ENCODE results near the gene KPNA4. TPM values are rescaled to one million over a fixed set of nuclear protein-coding genes. Genes with fewer than 3 reads are reported as not detected.

Gene KPNA4
- total RNA-seq, 4 donors from 2014 or later = 13.8 to 29.7 (median 22.7) TPM

- no peaks in the 10 kb centered on the region for H3K9me3 ChIP-seq
- H3K4me1 ChIP-seq = peaks cover 0 to 5% (median 0%) of the 10 kb centered on the region in 4 donors
- TF ChIP-seq EP300 (IDR thresholded peaks at IDR 0.05; ENCODE audit: low read depth) (no peak), POLR2A (IDR thresholded peaks at IDR 0.05) (no peak), POLR2AphosphoS5 (IDR thresholded peaks at IDR 0.05) (no peak), CTCF (IDR thresholded peaks at IDR 0.05) (no peak)
- no peak overlapping the region for H3K27ac ChIP-seq
- H3K36me3 ChIP-seq = no peaks in the 10 kb centered on the region
- no peak for DNase-seq
- no peak overlapping the region for H3K4me3 ChIP-seq
- in situ Hi-C loops (cut with MboI; ENCODE audit: low pct_ligation_motif_present in 1 of 4, low pct_unique_long_range_greater_than_20kb in 1 of 4, low sequenced_read_pairs in 3 of 4) = no loop called here
- intact Hi-C loops (cut with DNase I; ENCODE audit: low total_unique reads) = no loop called here
- no peaks in the 10 kb centered on the region for H3K27me3 ChIP-seq
These were observed 75.2 kb downstream of the KPNA4 start for GRCh38 chr3:160490166-160490565.

DNA sequence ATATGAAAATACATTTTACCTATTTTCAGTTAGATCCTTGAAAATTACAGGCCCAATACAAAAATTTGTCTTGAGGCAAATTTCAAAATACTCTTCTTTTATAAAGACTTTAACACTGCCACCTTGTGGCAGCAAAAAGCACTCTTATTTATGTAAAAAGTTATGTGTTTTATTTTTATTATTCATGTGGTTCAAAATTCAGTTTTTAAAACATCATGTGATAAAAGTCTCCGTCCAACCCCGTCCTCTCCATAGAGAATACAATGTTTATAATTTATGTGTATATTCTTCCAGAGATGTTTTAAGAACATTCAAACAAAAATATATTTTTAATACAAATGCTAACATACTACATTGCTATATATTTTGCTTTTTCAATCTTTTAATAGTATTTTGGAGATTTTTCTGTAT lies 78.9 kb downstream of the KPNA4 start:
- Histone ChIP-seq H3K27me3 (no peaks in the 10 kb centered on the region), H3K27ac (no peak overlapping the region), H3K36me3 (no peaks in the 10 kb centered on the region), H3K4me1 (peaks cover 0 to 5% (median 0%) of the 10 kb centered on the region in 4 donors), H3K9me3 (no peaks in the 10 kb centered on the region), H3K4me3 (no peak overlapping the region)
- TF ChIP-seq EP300 (IDR thresholded peaks at IDR 0.05; ENCODE audit: low read depth) (no peak), POLR2AphosphoS5 (IDR thresholded peaks at IDR 0.05) (no peak), POLR2A (IDR thresholded peaks at IDR 0.05) (no peak), CTCF (IDR thresholded peaks at IDR 0.05) (peak; percentile 28 to 71 (median 55))
- DNase-seq = no peak
- in situ Hi-C loops (cut with MboI; ENCODE audit: low pct_ligation_motif_present in 1 of 4, low pct_unique_long_range_greater_than_20kb in 1 of 4, low sequenced_read_pairs in 3 of 4) (no loop called here), intact Hi-C loops (cut with DNase I; ENCODE audit: low total_unique reads) (no loop called here)
- WGBS, 2 donors (ENCODE audit: low coverage in 1 of 2) = 4 to 12% methylated on average over 2 of the region's 2 CpGs

- no peak for DNase-seq
- in situ Hi-C loops (cut with MboI; ENCODE audit: low pct_ligation_motif_present in 1 of 4, low pct_unique_long_range_greater_than_20kb in 1 of 4, low sequenced_read_pairs in 3 of 4) (no loop called here), intact Hi-C loops (cut with DNase I; ENCODE audit: low total_unique reads) (no loop called here)
- H3K4me1 ChIP-seq = peaks cover 0 to 5% (median 0%) of the 10 kb centered on the region in 4 donors
- no peaks in the 10 kb centered on the region for H3K9me3 ChIP-seq
- 86 to 93% methylated on average over 2 to 3 of the region's 3 CpGs for WGBS, 2 donors (ENCODE audit: low coverage in 1 of 2)
- H3K4me3 ChIP-seq = no peak overlapping the region
- no peak for TF ChIP-seq CTCF (IDR thresholded peaks at IDR 0.05)
- no peak for TF ChIP-seq POLR2A (IDR thresholded peaks at IDR 0.05)
- no peak for TF ChIP-seq EP300 (IDR thresholded peaks at IDR 0.05; ENCODE audit: low read depth)
- no peak for TF ChIP-seq POLR2AphosphoS5 (IDR thresholded peaks at IDR 0.05)
- H3K27me3 ChIP-seq = no peaks in the 10 kb centered on the region
- H3K27ac ChIP-seq = no peak overlapping the region
- no peaks in the 10 kb centered on the region for H3K36me3 ChIP-seq
These were observed 82.6 kb downstream of the KPNA4 start for GRCh38 chr3:160482796-160483195.

DNA sequence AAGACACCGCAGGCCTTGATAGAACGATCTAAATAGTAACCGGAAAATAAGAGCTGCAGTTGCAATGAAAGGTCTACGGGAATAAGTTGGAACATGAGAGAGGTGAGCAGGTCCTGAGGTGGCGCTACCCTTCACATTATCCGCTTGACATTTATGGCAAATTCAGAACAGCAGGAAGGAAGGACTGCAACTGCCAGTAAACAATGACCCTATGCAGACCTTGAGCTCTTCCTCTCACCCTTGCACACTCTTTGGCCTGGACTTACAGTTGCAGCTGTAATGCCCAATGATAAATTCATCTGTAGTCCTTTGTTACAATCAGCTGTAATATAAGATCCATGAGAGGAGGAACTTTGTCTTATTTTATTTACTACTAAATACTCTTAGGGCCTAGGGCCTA lies 83.5 kb downstream of the KPNA4 start:
- Histone ChIP-seq H3K27ac (no peak overlapping the region), H3K4me3 (no peak overlapping the region), H3K27me3 (no peaks in the 10 kb centered on the region), H3K36me3 (no peaks in the 10 kb centered on the region), H3K4me1 (peaks cover 0 to 5% (median 0%) of the 10 kb centered on the region in 4 donors), H3K9me3 (no peaks in the 10 kb centered on the region)
- TF ChIP-seq CTCF (IDR thresholded peaks at IDR 0.05) = no peak
- no peak for TF ChIP-seq POLR2A (IDR thresholded peaks at IDR 0.05)
- TF ChIP-seq EP300 (IDR thresholded peaks at IDR 0.05; ENCODE audit: low read depth) = no peak
- TF ChIP-seq POLR2AphosphoS5 (IDR thresholded peaks at IDR 0.05) = no peak
- in situ Hi-C loops (cut with MboI; ENCODE audit: low pct_ligation_motif_present in 1 of 4, low pct_unique_long_range_greater_than_20kb in 1 of 4, low sequenced_read_pairs in 3 of 4) = no loop called here
- no peak for DNase-seq
- intact Hi-C loops (cut with DNase I; ENCODE audit: low total_unique reads) = no loop called here
- WGBS, 2 donors (ENCODE audit: low coverage in 1 of 2) = 88 to 90% methylated on average over 6 of the region's 6 CpGs
